Activated T-cell treated with anti-CD3 and anti-CD28 coated beads, Interleukin-2, amount 50 U/mL, for 4 hours (primary cell): Measurements from ENCODE around the gene OR4A5. TPM values are rescaled to one million over a fixed set of nuclear protein-coding genes. Genes with fewer than 3 reads are reported as not detected.
"Not testable (repeated sequence)": the region's sequence is repeated elsewhere in the genome, so short reads cannot be mapped to it uniquely, and the experiment has no call there.

Source experiments
- ATAC-seq, 2 donors: fragments of 200-7000 bp; cut with Tn5 transposase; one replicate each; pipeline ENCODE4 v1.10.0; 2021
- DNase-seq: peaks from one replicate; pipeline ENCODE4 v3.0.0-alpha.2; 2020
- H3K27me3 Mint-ChIP-seq: one replicate; pipeline ENCODE4 v1.8.0; 2021; ENCODE audit warnings: low read depth, mixed read lengths
- H3K36me3 Mint-ChIP-seq: one replicate; pipeline ENCODE4 v1.8.0; 2022; ENCODE audit warnings: mixed read lengths; ENCODE audit not compliant: insufficient read depth
- H3K4me1 Mint-ChIP-seq: one replicate; pipeline ENCODE4 v1.8.0; 2021; ENCODE audit warnings: low read depth, mixed read lengths
- H3K4me3 Mint-ChIP-seq: one replicate; pipeline ENCODE4 v1.8.0; 2021; ENCODE audit warnings: mild to moderate bottlenecking, moderate library complexity, mixed read lengths
- H3K9me3 Mint-ChIP-seq: one replicate; pipeline ENCODE4 v1.8.0; 2021; ENCODE audit warnings: mixed read lengths
- total RNA-seq, 3 donors: library from RNA; stranded (reverse); gene quantifications; one replicate each; pipeline ENCODE4 v1.2.1, GENCODE V29; 2021

Gene OR4A5
- total RNA-seq: not detected

GRCh38 chr11:54706532-54706931, at the start of gene OR4A5:
Gene OR4A5 (plus strand): TSS chr11:54706832. CDS start chr11:54706885, 53 bp downstream.
- DNase-seq, H3K4me3 Mint-ChIP-seq, ATAC-seq, H3K4me1 Mint-ChIP-seq, H3K27me3 Mint-ChIP-seq, H3K36me3 Mint-ChIP-seq: not testable (repeated sequence)
- peaks cover 28% of the 10 kb centered on the region for H3K9me3 Mint-ChIP-seq

- ATAC-seq, H3K36me3 Mint-ChIP-seq, DNase-seq, H3K27me3 Mint-ChIP-seq, H3K4me3 Mint-ChIP-seq, H3K4me1 Mint-ChIP-seq: not testable (repeated sequence)
- peaks cover 18% of the 10 kb centered on the region for H3K9me3 Mint-ChIP-seq
Observed at GRCh38 chr11:54720094-54720493, 13.5 kb downstream of the OR4A5 start.

Other genes with a start within 250 kb of the OR4A5 start
- not detected for gene OR4C46, start 102.8 kb upstream of the OR4A5 start, total RNA-seq